Stomach (tissue), 4 donors: ENCODE data around the gene KCNE4.

Source experiments
- EP300 ChIP-seq: sonication (generic); formaldehyde crosslinking; IDR thresholded peaks from one replicate; pipeline ENCODE4 v1.6.1; 2017; ENCODE audit warnings: antibody characterized with exemption
- POLR2A ChIP-seq, 4 donors: fragments of 450-650 bp; IDR thresholded peaks; one replicate each; pipeline ENCODE4 v1.6.1; 2016; ENCODE audit warnings: antibody characterized with exemption in 4 of 4, control low read depth in 2 of 4, mild to moderate bottlenecking in 1 of 4, moderate library complexity in 1 of 4
- TF ChIP-seq, protein P1 (sequence below), 7 experiments: fragments of 450-650 bp in 4 of 7; fragments of 200-600 bp in 3 of 7; sonication (generic) in 3 of 7; IDR thresholded peaks; one replicate each; pipeline ENCODE4 v1.5.1; 2016 to 2019; ENCODE audit warnings: antibody characterized with exemption in 7 of 7, control low read depth in 2 of 7, mild to moderate bottlenecking in 1 of 7

DNA sequence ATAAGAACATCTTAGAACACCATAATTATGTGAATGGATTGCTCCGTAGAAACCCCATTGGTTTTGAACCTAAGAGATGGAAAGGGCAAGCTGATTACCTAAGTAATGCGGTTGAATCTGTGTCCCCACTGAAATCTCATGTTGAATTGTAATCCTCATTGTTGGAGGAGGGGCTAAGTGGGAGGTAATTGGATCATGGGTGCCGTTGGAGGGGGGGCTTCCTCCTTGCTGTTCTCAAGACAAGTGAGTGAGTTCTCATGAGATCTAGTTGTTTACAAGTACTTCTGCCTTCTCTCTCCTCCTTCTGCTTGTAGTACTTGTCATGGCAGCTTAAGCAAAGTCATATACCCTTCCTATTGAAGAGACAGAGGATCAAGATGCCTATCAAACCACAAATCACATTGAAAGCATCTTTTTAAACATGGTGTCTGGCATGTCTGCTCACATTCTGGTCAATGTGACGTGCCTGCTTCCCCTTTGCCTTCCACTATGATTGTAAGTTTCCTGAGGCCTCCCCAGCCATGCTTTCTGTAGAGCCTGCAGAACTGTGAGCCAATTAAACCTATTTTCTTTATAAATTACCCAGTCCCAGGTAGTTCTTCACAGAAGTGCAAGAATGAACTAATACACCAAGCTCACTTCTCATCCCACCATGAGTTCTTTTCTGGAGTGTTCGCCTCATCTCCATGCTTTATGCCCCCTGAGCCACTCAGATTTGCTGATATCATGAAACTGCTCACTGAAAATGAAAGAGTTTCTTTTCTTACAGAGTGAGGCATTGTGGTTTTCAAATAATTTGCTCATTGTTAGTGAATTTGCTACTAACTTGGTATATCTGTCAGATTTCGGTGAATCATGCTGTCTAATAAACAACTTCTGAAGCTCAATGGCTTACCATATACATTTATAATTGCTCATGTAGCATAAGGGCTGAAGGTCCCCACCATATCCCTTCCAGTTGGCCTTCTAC lies 23.6 kb downstream of the KCNE4 start:
- TF ChIP-seq, protein P1, sequence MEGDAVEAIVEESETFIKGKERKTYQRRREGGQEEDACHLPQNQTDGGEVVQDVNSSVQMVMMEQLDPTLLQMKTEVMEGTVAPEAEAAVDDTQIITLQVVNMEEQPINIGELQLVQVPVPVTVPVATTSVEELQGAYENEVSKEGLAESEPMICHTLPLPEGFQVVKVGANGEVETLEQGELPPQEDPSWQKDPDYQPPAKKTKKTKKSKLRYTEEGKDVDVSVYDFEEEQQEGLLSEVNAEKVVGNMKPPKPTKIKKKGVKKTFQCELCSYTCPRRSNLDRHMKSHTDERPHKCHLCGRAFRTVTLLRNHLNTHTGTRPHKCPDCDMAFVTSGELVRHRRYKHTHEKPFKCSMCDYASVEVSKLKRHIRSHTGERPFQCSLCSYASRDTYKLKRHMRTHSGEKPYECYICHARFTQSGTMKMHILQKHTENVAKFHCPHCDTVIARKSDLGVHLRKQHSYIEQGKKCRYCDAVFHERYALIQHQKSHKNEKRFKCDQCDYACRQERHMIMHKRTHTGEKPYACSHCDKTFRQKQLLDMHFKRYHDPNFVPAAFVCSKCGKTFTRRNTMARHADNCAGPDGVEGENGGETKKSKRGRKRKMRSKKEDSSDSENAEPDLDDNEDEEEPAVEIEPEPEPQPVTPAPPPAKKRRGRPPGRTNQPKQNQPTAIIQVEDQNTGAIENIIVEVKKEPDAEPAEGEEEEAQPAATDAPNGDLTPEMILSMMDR (IDR thresholded peaks at IDR 0.05): no peak
- TF ChIP-seq POLR2A (IDR thresholded peaks at IDR 0.05) (no peak), EP300 (no peak)
